Stimulated activated naive CD4-positive, alpha-beta T cell treated with Interleukin-2 at 50 U/mL for 16 hours (primary cell): Measurements from ENCODE around the gene AGFG1.

Source experiments
- DNase-seq: peaks from one replicate; lab custom pipeline; 2025; lab: John Stamatoyannopoulos, UW

Gene AGFG1

GRCh38 chr2:227471924-227472264 is at the start of gene AGFG1:
AGFG1 (plus strand) TSS chr2:227472156; CDS start chr2:227472422, 266 bp downstream.
- peak; percentile 77 for DNase-seq

- DNase-seq, result no peak
Observed at GRCh38 chr2:227423656-227424499, 48.1 kb upstream of the AGFG1 start.

- no peak for DNase-seq
Observed at GRCh38 chr2:227428731-227429285, 43.1 kb upstream of the AGFG1 start.

GRCh38 chr2:227430639-227431038 is 41.3 kb upstream of the AGFG1 start:
- no peak for DNase-seq

- DNase-seq, result no peak
Observed at GRCh38 chr2:227433171-227433570, 38.8 kb upstream of the AGFG1 start.

GRCh38 chr2:227436436-227437174 is 35.4 kb upstream of the AGFG1 start:
- no peak for DNase-seq

GRCh38 chr2:227439214-227439613 is 32.7 kb upstream of the AGFG1 start:
- DNase-seq, result no peak

- DNase-seq, result no peak
Observed at GRCh38 chr2:227442639-227443038, 29.3 kb upstream of the AGFG1 start.

- no peak for DNase-seq
Observed at GRCh38 chr2:227443889-227444568, 27.9 kb upstream of the AGFG1 start.

GRCh38 chr2:227447606-227448005 is 24.4 kb upstream of the AGFG1 start:
- DNase-seq, result no peak

GRCh38 chr2:227450311-227450841 is 21.6 kb upstream of the AGFG1 start:
- DNase-seq, result no peak

GRCh38 chr2:227450926-227451654 is 20.9 kb upstream of the AGFG1 start:
- no peak for DNase-seq

GRCh38 chr2:227451655-227451992 is 20.3 kb upstream of the AGFG1 start:
- no peak for DNase-seq

- no peak for DNase-seq
Observed at GRCh38 chr2:227453810-227454209, 18.1 kb upstream of the AGFG1 start.

GRCh38 chr2:227454323-227454860 is 17.6 kb upstream of the AGFG1 start:
- no peak for DNase-seq

- DNase-seq, result no peak
Observed at GRCh38 chr2:227455200-227455599, 16.8 kb upstream of the AGFG1 start.

GRCh38 chr2:227456102-227456501 is 15.9 kb upstream of the AGFG1 start:
- no peak for DNase-seq

GRCh38 chr2:227456772-227457171 is 15.2 kb upstream of the AGFG1 start:
- DNase-seq, result no peak

GRCh38 chr2:227460070-227460485 is 11.9 kb upstream of the AGFG1 start:
- DNase-seq, result peak; percentile 66

GRCh38 chr2:227460833-227461232 is 11.1 kb upstream of the AGFG1 start:
- no peak for DNase-seq

GRCh38 chr2:227461811-227462461 is 10.0 kb upstream of the AGFG1 start:
- no peak for DNase-seq
